HEK293 (cell line): ENCODE data around the gene CNPY4.

Experiments used
- CTCF ChIP-seq: fragments of 450-650 bp; formaldehyde crosslinking; IDR thresholded peaks from 2 replicates; pipeline ENCODE4 v1.5.1; 2016; ENCODE audit warnings: missing biosample characterization, missing genetic modification characterization
- GLI2 ChIP-seq: fragments of 450-650 bp; formaldehyde crosslinking; IDR thresholded peaks from 2 replicates; pipeline ENCODE4; 2017; ENCODE audit warnings: missing biosample characterization, missing genetic modification characterization, low read depth, borderline replicate concordance
- ZNF10 ChIP-seq: fragments of 450-650 bp; formaldehyde crosslinking; IDR thresholded peaks from 2 replicates; pipeline ENCODE4 v1.5.1; 2017; ENCODE audit warnings: missing biosample characterization, missing genetic modification characterization
- ZNF184 ChIP-seq: fragments of 450-650 bp; IDR thresholded peaks from 2 replicates; pipeline ENCODE4 v1.5.1; 2018; ENCODE audit warnings: missing biosample characterization, mild to moderate bottlenecking, missing genetic modification characterization
- ZNF362 ChIP-seq: fragments of 450-650 bp; formaldehyde crosslinking; IDR thresholded peaks from 2 replicates; pipeline ENCODE4 v1.5.1; 2016; ENCODE audit warnings: missing biosample characterization, missing genetic modification characterization
- ZNF391 ChIP-seq: fragments of 450-650 bp; formaldehyde crosslinking; IDR thresholded peaks from 2 replicates; pipeline ENCODE4 v1.5.1; 2016; ENCODE audit warnings: low read depth, missing biosample characterization, missing genetic modification characterization, borderline replicate concordance
- ZNF629 ChIP-seq: fragments of 450-650 bp; formaldehyde crosslinking; IDR thresholded peaks from 2 replicates; pipeline ENCODE4 v1.5.1; 2017; ENCODE audit warnings: missing biosample characterization, missing genetic modification characterization
- ZSCAN5A ChIP-seq: fragments of 450-650 bp; formaldehyde crosslinking; IDR thresholded peaks from 2 replicates; pipeline ENCODE4 v1.5.1; 2016; ENCODE audit warnings: missing biosample characterization, missing genetic modification characterization
- TF ChIP-seq, protein P1 (sequence below): fragments of 450-650 bp; formaldehyde crosslinking; IDR thresholded peaks from 2 replicates; pipeline ENCODE4 v1.5.0; 2017; ENCODE audit warnings: missing biosample characterization, missing genetic modification characterization, borderline replicate concordance
- TF ChIP-seq, protein P2 (sequence below): fragments of 450-650 bp; formaldehyde crosslinking; IDR thresholded peaks from 2 replicates; pipeline ENCODE4 v1.5.1; 2016; ENCODE audit warnings: missing biosample characterization, missing genetic modification characterization
- TF ChIP-seq, protein P3 (sequence below): fragments of 450-650 bp; formaldehyde crosslinking; IDR thresholded peaks from 2 replicates; pipeline ENCODE4 v1.5.1; 2016; ENCODE audit warnings: missing biosample characterization, missing genetic modification characterization

- TF ChIP-seq CTCF (tag by site-specific recombination) = no peak
- TF ChIP-seq ZNF362 (tag by site-specific recombination) = no peak
- TF ChIP-seq, protein P1, sequence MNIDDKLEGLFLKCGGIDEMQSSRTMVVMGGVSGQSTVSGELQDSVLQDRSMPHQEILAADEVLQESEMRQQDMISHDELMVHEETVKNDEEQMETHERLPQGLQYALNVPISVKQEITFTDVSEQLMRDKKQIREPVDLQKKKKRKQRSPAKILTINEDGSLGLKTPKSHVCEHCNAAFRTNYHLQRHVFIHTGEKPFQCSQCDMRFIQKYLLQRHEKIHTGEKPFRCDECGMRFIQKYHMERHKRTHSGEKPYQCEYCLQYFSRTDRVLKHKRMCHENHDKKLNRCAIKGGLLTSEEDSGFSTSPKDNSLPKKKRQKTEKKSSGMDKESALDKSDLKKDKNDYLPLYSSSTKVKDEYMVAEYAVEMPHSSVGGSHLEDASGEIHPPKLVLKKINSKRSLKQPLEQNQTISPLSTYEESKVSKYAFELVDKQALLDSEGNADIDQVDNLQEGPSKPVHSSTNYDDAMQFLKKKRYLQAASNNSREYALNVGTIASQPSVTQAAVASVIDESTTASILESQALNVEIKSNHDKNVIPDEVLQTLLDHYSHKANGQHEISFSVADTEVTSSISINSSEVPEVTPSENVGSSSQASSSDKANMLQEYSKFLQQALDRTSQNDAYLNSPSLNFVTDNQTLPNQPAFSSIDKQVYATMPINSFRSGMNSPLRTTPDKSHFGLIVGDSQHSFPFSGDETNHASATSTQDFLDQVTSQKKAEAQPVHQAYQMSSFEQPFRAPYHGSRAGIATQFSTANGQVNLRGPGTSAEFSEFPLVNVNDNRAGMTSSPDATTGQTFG (tag by site-specific recombination) = no peak
- no peak for TF ChIP-seq ZNF184 (tag by site-specific recombination)
- TF ChIP-seq GLI2 (tag by site-specific recombination) = no peak
- no peak for TF ChIP-seq ZNF10
- TF ChIP-seq, protein P2, sequence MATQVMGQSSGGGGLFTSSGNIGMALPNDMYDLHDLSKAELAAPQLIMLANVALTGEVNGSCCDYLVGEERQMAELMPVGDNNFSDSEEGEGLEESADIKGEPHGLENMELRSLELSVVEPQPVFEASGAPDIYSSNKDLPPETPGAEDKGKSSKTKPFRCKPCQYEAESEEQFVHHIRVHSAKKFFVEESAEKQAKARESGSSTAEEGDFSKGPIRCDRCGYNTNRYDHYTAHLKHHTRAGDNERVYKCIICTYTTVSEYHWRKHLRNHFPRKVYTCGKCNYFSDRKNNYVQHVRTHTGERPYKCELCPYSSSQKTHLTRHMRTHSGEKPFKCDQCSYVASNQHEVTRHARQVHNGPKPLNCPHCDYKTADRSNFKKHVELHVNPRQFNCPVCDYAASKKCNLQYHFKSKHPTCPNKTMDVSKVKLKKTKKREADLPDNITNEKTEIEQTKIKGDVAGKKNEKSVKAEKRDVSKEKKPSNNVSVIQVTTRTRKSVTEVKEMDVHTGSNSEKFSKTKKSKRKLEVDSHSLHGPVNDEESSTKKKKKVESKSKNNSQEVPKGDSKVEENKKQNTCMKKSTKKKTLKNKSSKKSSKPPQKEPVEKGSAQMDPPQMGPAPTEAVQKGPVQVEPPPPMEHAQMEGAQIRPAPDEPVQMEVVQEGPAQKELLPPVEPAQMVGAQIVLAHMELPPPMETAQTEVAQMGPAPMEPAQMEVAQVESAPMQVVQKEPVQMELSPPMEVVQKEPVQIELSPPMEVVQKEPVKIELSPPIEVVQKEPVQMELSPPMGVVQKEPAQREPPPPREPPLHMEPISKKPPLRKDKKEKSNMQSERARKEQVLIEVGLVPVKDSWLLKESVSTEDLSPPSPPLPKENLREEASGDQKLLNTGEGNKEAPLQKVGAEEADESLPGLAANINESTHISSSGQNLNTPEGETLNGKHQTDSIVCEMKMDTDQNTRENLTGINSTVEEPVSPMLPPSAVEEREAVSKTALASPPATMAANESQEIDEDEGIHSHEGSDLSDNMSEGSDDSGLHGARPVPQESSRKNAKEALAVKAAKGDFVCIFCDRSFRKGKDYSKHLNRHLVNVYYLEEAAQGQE = no peak
- TF ChIP-seq ZSCAN5A (tag by site-specific recombination) = no peak
- TF ChIP-seq, protein P3, sequence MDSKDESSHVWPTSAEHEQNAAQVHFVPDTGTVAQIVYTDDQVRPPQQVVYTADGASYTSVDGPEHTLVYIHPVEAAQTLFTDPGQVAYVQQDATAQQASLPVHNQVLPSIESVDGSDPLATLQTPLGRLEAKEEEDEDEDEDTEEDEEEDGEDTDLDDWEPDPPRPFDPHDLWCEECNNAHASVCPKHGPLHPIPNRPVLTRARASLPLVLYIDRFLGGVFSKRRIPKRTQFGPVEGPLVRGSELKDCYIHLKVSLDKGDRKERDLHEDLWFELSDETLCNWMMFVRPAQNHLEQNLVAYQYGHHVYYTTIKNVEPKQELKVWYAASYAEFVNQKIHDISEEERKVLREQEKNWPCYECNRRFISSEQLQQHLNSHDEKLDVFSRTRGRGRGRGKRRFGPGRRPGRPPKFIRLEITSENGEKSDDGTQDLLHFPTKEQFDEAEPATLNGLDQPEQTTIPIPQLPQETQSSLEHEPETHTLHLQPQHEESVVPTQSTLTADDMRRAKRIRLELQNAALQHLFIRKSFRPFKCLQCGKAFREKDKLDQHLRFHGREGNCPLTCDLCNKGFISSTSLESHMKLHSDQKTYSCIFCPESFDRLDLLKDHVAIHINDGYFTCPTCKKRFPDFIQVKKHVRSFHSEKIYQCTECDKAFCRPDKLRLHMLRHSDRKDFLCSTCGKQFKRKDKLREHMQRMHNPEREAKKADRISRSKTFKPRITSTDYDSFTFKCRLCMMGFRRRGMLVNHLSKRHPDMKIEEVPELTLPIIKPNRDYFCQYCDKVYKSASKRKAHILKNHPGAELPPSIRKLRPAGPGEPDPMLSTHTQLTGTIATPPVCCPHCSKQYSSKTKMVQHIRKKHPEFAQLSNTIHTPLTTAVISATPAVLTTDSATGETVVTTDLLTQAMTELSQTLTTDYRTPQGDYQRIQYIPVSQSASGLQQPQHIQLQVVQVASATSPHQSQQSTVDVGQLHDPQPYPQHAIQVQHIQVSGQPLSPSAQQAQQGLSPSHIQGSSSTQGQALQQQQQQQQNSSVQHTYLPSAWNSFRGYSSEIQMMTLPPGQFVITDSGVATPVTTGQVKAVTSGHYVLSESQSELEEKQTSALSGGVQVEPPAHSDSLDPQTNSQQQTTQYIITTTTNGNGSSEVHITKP (tag by site-specific recombination) = no peak
- no peak for TF ChIP-seq ZNF629 (tag by site-specific recombination)
- TF ChIP-seq ZNF391 (tag by site-specific recombination) = no peak
Observed at GRCh38 chr7:100169147-100169850, 49.9 kb downstream of the CNPY4 start.
